AG08396 (cell line): Measurements from ENCODE around the gene NR1D1.

Experiments
- DNase-seq: peaks from one replicate; pipeline ENCODE4 v3.0.0; 2012; ENCODE audit warnings: low spot score, mixed read lengths

NR1D1 gene

DNA sequence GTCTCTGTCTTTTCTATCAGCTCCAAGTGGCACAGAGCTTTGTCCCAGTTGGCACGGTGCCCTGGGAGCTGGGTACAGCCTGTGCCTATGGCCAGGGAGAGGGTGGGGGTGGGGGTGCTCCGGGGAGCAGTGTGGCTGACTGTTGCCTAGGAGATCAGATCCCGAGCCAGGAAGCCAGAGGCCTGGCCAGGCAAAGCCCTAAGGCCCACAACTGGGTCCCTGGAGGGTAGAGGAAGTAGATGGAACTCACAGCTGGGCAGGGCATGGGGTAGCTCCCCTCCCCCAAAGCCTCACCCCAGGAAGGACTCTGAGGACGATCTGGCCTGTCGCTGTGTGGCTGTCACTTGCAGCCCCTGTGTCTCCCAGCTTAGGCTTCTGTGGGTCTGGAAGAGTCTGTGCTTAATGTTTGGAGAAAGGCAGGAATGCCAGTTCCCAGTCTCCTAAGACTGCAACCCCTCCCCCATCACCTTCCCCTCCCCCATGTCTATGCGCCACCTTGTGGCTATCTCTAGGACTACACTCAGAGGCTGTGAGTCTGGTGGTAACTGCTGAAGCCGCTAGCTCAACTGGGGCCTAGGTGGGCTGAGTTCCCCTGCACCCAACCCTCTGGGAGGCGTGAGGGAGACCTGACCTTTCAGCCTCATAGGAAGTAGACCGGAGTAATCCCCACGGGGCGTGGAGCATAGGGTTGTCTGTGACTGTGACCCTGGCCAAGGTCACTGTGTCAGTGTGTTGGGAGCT is 25.0 kb downstream of the NR1D1 start:
- DNase-seq, result peak; percentile 67

DNA sequence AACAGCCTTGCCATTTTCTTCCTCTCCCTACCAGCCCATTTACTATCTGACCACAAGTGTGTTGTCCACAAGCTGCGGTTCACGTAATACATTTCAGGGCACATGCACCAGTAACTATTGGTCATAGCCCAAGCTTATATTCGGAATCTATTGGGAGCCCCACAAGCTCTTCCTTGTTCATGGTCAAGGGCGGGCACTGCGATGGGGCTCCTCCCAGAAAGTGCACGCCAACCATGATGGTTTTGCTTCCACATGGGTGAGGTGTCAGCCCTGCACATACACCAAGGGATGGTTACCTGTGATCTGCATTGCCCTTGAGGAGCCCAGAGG is 25.6 kb downstream of the NR1D1 start:
- no peak for DNase-seq

DNA sequence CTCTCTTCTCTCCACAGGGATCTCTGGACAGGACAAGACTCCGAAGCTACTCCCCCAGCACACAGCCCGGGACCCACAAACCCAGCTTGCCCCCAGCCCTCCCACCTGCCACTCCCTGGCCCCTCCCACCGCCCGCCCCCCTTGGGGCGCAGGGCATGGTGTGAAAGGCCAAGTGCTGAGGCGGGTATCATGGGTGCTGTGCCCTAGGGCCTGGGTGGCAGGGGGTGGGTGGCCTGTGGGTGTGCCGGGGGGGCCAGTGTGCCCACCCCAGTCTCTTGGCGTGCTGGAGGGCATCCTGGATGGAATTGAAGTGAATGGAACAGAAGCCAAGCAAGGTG is 26.2 kb downstream of the NR1D1 start:
- no peak for DNase-seq

DNA sequence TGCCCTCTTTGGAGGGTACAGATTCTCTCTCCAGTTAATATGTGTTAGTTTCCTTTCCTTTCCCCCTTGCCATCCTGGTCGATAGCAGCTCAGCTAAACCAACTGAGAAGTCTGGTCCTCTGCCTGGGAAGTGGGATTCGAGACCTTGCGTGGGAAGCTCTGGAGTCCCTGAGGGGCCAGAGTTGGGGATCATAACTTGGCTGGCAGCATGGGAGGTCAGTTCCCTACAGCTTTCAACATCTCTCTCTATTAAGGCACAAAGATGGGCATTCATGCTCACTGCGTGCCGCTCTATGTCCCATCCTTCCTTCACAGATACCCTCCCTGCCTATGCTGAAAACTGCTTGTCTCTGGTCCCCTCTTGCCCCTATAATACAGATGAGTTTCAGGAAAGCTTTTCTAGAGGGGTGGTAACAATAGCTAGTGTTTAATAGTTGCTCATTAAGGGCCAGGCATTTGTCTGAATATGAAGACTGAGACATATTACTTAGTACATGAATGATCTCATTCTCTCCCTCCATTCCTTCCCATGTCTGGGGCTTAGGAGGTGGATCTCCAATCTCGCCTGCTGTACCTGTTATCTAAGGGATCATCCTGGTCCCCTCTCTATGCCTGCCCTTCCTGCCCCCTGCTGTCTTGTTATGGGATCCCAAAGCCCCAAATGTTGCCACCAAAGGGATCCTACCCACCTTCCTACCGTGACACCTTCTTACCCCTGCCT is 26.8 kb downstream of the NR1D1 start:
- DNase-seq, result no peak

GRCh38 chr17:40072735-40073346 is 27.5 kb downstream of the NR1D1 start:
- no peak for DNase-seq

DNA sequence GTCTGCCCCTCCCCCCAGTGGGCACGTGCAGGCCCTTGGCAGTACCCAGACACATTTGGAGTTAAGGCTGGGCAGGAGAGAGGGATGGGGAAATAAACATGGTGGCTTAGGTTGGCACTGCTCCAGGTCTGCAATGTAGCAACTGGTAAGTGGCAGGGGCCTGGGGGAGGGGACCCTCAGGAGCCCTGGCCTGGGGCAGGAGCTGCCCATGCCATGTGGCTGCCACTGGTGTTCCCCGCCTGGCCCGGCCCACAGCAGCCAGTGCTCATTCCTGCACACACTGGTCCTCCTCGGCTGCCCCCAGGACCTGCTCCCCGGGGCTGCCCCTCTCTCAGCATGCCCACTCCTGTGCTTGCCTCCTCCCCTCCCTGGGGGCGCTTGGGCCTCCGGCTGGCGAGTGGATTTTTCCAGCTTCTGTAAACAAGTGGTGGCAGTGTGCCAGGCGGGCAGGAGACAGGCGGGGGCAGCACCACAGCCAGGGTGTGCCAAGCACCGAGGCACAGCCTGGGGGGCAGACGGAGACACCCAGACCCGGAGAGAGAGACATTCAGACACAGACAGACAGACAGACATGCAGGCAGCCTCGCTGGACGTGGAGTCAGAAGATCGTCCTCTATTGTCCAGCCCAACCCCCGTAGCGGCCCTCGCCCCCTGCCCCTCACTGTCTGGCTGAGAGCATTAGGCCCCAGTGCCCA is 28.2 kb downstream of the NR1D1 start:
- no peak for DNase-seq

DNA sequence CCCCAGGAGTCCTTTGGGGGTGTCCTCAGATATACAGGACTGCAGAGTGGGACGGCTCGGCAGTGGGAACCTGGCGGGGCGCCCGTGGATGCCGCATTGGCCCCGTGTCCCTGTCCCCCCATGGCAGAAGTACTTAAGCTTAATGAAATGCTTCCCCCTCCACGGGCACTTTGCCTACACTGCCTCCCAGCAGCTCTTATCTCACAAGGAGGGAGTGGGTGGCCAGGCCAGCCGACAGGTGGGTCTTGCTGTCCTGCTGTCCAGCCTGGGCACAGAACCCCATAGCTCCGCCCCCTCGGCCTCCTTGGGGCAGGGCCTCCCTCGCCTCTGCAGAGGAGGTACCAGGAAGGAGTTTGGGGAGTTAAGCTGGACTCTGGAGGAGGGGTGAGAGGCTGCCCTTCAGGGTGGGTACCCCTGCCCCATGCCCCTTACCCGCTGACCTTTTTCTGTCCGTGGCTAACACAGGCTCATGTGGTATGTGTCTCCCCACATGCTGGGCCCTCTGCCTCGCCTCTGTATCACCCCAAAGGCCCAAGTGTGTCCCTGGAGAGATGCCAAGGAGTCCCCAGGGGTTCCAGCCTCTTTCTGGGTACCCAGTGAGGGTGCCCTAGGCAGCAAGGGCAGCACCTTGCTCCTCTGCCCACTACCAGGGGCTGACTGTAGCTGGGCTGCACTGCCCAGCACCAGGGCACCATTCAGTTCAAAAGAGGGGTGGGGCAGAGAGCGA is 28.9 kb downstream of the NR1D1 start:
- no peak for DNase-seq

GRCh38 chr17:40070709-40071312 is 29.6 kb downstream of the NR1D1 start:
- no peak for DNase-seq

DNA sequence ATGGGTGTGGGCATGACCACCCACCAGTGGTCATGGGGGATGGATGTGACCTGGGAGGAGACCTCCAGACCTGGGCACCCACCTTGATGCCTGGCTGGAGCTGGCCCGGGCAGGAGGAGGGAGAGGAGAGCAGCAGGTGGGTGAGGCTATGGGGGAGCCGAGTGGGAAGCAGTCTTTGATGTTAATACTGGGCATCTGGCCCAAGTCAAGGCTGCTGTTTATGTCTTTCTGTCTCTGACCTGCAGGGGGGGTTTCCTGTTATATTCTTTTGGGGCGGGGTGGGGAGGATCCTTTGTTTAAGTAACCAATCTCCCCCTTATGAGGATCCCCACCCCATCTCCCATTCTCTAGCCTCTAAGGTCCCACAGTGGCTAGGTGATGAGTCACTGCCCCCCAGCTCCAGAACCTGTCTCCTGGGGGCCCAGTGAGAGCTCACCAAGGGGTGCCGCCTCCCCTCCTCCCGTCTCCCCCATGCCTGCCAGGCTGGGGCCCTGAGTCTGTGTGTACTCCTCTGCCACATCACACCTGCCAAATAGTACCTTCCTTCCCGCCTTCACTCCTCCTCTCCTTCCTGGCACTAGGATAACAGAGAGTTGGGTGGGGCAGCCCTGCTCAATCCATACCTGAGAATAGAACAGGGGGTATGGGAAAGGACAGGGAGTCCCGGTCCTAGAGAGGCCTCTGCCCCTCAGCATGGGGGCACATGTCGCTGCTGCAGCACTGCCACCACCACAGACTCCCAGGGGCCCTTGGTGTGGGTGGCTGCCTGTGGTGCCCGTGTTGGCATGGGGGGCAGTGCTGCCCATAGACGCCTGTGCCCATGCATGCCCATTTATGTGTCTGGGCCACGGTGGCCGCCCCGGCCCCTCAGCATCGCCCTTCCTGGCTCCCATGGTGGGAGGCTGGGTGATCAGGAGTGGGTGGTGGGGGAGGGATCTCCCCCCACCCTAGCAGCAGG is 30.4 kb downstream of the NR1D1 start:
- DNase-seq, result no peak

DNA sequence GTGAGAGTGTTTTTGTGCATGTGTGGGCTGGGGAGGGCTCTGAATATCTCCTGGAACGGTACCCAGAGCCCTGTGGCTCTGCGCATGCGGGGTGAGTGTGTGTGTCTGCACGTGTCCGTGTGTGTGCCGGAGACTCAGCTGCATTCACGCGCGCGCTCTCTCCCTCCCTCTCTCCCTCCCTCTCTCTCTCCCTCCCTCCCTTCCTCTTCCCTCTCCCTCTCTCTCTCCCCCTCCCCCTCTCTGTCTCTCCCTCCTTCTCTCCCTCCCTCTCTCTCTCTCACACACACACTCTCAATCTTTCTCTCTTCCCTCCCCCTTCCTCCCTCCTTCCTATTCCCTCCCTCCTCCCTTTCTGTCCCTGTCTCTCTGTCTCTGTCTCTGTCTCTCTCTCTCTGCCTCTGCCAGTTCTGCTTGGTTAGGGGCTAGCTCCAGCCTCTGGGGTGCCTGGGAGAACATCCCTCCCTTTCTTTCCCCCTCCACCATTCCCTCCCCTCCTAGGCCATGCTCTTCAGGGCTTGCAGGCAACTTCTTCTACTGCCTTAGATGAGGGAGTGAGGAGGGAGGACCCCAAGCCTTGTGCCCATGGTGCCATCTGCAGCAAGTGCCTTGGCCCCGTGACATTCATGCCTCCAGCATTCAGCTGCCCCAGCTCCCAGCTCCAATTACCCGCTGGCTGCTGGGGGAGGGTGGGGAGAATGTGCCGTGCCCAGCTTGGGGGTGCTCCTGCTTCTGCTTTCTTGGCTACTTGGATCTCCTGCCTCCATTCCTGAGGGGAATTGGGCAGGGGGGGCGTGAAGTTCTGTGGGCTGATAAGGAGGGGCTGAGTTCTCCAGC is 31.3 kb downstream of the NR1D1 start:
- peak; percentile 83 for DNase-seq

DNA sequence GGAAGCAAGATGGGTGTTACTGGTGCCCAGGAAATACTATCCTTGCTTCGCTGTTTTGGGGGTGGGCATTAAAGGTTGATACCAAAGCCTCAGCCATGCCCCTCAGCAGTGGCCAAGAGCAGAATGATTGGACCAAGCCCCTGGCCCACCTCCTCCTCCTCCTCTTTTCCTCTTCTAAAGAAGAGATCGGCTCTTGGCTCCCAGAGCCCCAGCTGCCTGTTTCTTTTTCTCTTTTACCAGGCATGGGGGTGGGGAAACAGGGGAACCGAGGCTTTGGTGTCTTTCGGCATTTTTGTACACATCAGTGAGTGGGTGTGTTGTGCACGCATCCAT is 31.8 kb downstream of the NR1D1 start:
- DNase-seq, result no peak

DNA sequence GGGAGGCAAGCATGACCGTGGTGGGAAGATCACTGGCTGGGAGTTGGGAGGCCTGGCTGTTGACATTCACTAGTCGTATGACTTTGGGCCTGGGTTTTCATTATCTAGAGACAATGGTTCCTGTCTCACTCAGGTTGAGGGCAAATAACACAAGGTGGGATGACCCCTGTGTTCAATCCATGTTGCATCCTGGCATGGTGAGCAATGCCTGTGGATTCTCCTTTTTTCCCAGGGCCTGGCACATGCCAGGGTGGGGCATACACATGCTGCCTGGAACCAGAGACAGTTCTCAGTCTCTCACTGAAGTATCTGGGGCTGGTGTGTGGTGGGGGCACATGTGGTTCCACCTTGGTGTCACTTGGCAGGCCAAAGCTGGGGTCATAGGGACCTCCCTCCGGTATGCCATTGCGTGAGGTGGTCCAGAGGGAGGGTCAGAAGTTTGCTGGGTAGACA is 32.2 kb downstream of the NR1D1 start:
- DNase-seq, result no peak

GRCh38 chr17:40067710-40068109 is 32.7 kb downstream of the NR1D1 start:
- no peak for DNase-seq

- DNase-seq, result no peak
Observed at GRCh38 chr17:40065769-40066510, 34.4 kb downstream of the NR1D1 start.

- DNase-seq, result no peak
Observed at GRCh38 chr17:40064971-40065768, 35.2 kb downstream of the NR1D1 start.

GRCh38 chr17:40063901-40064531 is 36.4 kb downstream of the NR1D1 start:
- no peak for DNase-seq

DNA sequence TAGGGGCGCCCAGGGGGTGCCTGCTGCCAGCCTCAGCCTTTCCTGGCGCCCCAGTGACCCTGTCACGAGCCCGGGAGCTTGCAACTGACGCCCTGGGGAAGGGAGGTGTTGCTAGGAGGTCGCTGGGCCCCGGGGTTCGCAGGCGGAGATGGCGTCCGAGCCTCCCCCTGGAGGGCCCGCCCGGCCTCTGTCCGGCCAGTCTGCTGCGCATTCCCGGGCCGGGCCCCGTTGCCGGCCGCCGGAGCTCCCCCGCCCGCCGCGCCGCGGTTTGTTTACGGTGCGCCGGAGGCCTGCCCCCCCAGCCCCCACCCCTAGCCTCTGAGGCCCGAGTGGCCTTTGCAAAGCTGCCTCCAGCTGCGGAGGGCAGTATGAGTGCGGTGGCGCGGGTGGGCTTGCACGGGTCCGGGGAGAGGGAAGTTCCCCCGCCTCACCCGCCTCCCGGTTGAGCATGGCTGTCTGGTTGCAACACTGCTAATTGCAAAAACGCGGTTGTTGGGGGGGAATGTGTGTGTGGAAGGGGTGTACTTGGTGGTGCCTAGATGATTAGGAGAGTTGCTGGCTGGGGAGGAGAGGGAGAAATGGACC is 37.1 kb downstream of the NR1D1 start:
- DNase-seq, result peak; percentile 54
